NCI-H524 (cell line): Measurements from ENCODE around the gene NRXN3.

Experiments used
- DNase-seq, 2 experiments: peaks; one replicate each; lab custom pipeline; 2025; lab: John Stamatoyannopoulos, UW

Gene NRXN3

GRCh38 chr14:79627058-79627457 is 1456.9 kb downstream of the NRXN3 start:
- no peak for DNase-seq

GRCh38 chr14:79629411-79630287 is 1459.5 kb downstream of the NRXN3 start:
- DNase-seq, result no peak

GRCh38 chr14:79630288-79630960 is 1460.3 kb downstream of the NRXN3 start:
- no peak for DNase-seq

DNA sequence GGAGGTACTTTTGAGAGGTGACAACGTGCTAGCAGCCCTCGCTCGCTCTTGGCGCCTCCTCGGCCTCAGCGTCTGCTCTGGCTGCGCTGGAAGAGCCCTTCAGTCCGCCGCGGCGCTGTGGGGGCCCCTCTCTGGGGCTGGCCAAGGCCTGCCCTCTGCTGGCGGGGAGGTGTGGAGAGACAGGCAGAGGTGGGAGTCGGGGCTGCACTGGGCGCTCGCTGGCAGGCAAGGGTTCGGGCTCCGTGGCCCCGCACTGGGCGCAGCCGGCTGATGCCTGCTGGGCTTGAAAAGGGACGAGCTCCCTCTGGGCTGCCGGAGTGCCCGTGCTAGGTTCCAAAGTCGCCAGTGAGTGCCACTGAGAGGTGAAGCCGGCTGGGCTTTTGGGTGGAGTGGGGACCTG is 1461.1 kb downstream of the NRXN3 start:
- no peak for DNase-seq

GRCh38 chr14:79638672-79639266 is 1468.6 kb downstream of the NRXN3 start:
- DNase-seq, result peak; percentile 22 to 56

GRCh38 chr14:79639613-79640012 is 1469.4 kb downstream of the NRXN3 start:
- no peak for DNase-seq

GRCh38 chr14:79641371-79641770 is 1471.2 kb downstream of the NRXN3 start:
- no peak for DNase-seq

DNA sequence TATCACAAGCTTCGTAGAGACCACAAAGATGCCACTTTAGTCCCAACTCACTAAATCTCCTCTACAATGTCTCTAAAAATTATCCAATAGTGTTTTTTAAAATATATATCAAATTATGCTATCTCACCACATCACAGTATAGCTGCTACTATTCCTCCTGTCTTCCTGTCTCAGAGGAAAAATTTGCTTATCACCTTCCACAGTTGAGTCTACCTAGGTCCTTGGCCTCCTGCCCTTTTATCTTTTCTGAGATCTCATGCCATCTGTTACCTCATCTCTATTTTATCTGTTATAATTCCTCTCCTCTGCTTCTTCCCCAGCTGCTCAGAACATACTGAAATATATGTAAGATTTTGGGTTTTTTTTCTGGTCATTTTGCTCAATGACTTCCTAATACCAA is 1473.0 kb downstream of the NRXN3 start:
- DNase-seq, result peak in 1 of 2 experiments; percentile 48

- no peak for DNase-seq
Measured at GRCh38 chr14:79645753-79646362, 1475.7 kb downstream of the NRXN3 start.

DNA sequence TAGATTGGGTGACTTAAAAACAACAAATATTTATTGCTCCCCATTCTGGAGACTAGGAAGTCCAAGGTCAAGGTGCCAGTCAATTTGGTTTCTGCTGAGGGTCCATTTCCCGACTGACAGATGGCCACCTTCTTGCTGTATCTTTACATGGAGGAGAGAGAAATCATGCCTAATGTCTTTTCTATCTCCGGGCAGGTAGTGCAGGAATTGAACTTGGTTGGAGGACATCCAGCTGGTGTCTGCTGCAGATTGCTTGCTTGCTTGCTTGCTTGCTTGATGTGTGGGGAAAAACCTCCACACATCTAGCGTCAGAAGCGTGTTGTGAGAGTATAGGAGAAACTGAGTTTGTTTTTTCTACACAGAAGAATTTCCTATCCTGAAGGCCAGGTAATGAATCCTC is 1479.7 kb downstream of the NRXN3 start:
- DNase-seq, result no peak

GRCh38 chr14:79652513-79653307 is 1482.5 kb downstream of the NRXN3 start:
- DNase-seq, result no peak

- peak; percentile 27 to 64 for DNase-seq
Measured at GRCh38 chr14:79656056-79656455, 1485.9 kb downstream of the NRXN3 start.

GRCh38 chr14:79656496-79656895 is 1486.3 kb downstream of the NRXN3 start:
- no peak for DNase-seq

DNA sequence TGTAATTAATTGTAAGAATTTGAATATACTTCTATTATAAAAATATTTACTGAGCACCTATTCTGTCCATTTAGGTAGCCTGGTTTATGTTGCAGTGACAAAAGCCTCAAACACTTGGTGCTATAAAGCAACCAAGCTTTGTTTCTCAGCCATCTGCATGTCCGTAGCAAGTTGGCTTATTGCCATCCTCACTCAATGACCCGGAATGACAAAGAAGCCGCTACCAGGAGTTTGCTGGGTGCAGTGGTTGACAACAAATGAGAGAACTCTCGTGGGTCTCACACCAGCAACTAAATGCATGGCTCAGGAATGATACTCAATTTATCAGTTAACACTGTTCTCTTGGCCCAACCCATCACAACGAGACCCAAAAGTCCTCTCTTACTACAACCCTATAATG is 1488.0 kb downstream of the NRXN3 start:
- peak; percentile 17 to 49 for DNase-seq

DNA sequence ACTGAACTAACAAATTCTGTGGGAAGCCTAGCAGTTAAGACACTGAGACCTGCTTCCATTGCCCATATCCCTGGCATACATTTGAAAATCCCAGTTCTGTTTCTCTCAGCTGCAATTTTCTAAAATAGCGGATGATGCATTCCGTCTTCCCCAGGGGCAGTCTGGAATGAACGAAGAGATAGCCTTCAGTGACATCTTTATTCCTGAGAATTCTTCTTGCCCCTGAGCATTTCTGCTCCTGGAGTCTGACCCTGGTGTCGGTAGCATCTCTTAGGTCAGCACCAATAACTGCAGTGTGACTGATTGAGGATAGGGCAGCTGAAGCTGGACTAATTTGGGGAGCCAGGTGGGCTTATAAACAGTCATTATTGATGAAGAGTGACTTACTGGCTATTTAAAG is 1488.6 kb downstream of the NRXN3 start:
- DNase-seq, result no peak

- DNase-seq, result peak; percentile 70 to 89
Measured at GRCh38 chr14:79660053-79660939, 1490.1 kb downstream of the NRXN3 start.

DNA sequence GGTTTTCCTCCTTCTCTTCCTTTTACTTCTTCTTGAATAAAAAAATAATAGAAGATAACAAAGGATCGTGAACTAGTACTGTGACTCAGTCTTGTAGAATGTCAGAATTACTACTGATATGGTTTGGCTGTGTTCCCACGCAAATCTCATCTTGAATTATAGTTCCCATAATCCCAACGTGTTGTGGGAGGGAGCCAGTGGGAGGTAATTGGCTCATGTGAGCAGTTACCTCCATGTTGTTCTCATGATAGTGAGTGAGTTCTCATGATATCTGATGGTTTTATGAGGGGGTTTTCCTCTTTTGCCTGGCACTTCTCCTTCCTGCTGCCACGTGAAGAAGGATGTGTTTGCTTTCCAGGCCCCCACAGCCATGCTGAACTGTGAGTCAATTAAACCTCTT is 1491.6 kb downstream of the NRXN3 start:
- no peak for DNase-seq

DNA sequence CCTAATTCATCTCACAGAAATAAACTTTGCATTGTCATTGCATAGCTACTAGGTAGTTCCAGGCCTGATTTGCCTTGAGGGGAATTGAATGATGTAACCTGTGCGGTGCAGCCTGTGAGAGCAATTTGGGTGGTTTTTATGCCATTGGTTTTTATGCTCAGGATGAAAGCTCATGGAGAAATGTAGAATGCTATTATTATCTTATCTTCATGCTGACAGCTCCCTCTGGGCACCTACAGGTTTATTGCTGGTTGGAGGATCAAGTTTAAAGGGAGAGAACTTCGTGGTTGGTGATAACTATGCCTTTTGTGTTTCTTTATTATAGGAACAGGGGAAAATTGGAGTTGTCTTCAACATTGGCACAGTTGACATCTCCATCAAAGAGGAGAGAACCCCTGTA is 1493.3 kb downstream of the NRXN3 start:
- DNase-seq, result no peak

- no peak for DNase-seq
Measured at GRCh38 chr14:79665556-79665955, 1495.4 kb downstream of the NRXN3 start.

GRCh38 chr14:79668951-79669350 is 1498.8 kb downstream of the NRXN3 start:
- no peak for DNase-seq

DNA sequence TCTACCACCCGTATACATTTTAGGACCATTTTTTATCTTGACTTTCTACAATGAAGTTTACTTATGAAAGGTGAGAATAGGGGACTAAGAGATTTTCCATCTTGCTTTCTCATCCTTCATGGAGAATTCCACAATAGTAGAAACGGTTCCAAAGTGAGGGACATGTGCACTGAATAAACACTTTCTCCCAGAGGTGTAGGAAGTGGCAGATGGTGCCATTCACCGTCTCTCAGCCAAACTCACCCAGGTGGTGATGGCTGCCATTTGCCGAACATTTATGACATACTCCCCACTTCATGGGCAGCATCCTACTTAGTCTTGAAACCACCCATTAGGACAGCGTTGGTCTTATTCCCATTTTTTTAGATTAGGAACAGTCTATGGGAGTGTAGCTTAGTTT is 1500.6 kb downstream of the NRXN3 start:
- no peak for DNase-seq
